Heart left ventricle (tissue), 13 donors: ENCODE results near the gene MUC4.

Source experiments
- POLR2A ChIP-seq, 2 donors: fragments of 450-650 bp; IDR thresholded peaks; one replicate each; pipeline ENCODE4 v1.6.1; 2017; ENCODE audit warnings: antibody characterized with exemption in 2 of 2, mild to moderate bottlenecking in 2 of 2, moderate library complexity in 2 of 2
- TF ChIP-seq, protein P1 (sequence below), 12 donors: fragments of 200-600 bp; sonication (generic) in 4 of 12; IDR thresholded peaks; one replicate each; pipeline versions ENCODE4 v1.5.0 to v1.8.0; 2018 to 2022; ENCODE audit warnings: antibody characterized with exemption in 12 of 12, mild to moderate bottlenecking in 5 of 12
- donor health status: ischemic (EF 13 %, LVEDD 7.1; RV severe dilation, severe dysfunction).
- donor health status: DM: no; HTN: yes; CAD: no.
- donor health status: DM: no; HTN: no; CAD: no.
- donor health status: ischemic (EF 25% LVEDD 6.9; RV normal size, moderate dysfunction).
- donor health status: ischemic (EF 25% LVEDD 5.7; RV mildly dilated, moderate dysfunction).
- donor health status: ischemic (EF 35%, LVEDD 5.7; RV mildly dilated, moderate dysfunction).
- donor health status: nonischemic (EF 11% LVEDD 7.7; RV severe dilation, severe dysfunction).
- donor health status: DM: yes; HTN: yes; CAD: no.
- donor health status: PGD.
- donor health status: ischemic (EF 29% LVEDD 5.4; RV normal size, mild dysfunction).
- donor health status: nonischemic (EF 23%, LVEDD 6.1; RV moderate dilation, normal function).

DNA sequence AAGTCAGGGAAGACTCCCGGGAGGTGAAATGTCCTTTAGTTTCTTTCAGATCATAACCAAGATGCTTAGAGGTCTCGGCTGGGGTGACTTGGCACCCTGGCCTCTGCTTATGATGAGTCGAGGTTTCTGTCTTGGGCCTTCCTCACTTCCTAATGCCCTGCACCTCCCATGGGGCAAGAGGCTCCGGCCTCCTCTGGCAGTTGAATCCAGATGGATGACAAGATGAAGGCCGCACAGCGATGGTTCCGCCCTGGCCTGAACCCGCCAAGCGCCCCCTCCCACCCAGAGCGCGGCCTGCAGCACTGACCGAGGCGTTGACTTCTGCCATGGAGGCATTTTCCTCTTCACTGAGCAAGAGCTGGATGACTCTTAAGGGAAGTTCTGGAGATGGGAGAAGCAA lies 59.7 kb downstream of the MUC4 start:
- TF ChIP-seq, protein P1, sequence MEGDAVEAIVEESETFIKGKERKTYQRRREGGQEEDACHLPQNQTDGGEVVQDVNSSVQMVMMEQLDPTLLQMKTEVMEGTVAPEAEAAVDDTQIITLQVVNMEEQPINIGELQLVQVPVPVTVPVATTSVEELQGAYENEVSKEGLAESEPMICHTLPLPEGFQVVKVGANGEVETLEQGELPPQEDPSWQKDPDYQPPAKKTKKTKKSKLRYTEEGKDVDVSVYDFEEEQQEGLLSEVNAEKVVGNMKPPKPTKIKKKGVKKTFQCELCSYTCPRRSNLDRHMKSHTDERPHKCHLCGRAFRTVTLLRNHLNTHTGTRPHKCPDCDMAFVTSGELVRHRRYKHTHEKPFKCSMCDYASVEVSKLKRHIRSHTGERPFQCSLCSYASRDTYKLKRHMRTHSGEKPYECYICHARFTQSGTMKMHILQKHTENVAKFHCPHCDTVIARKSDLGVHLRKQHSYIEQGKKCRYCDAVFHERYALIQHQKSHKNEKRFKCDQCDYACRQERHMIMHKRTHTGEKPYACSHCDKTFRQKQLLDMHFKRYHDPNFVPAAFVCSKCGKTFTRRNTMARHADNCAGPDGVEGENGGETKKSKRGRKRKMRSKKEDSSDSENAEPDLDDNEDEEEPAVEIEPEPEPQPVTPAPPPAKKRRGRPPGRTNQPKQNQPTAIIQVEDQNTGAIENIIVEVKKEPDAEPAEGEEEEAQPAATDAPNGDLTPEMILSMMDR (IDR thresholded peaks at IDR 0.05) = no peak
- no peak for TF ChIP-seq POLR2A (IDR thresholded peaks at IDR 0.05)
